Muscle layer of colon (tissue), 2 donors: ENCODE results near the gene RTN4RL1.
"Not testable (repeated sequence)": the region's sequence is repeated elsewhere in the genome, so short reads cannot be mapped to it uniquely, and the experiment has no call there.

ENCODE experiments used
- H3K27ac ChIP-seq: one replicate; pipeline ENCODE4 v1.7.0; 2013; ENCODE audit warnings: low read depth, mild to moderate bottlenecking, low read length, moderate library complexity
- H3K27me3 ChIP-seq, 2 donors: one replicate each; pipeline ENCODE4 v1.7.0; 2013; ENCODE audit warnings: low read length in 2 of 2, mild to moderate bottlenecking in 2 of 2; ENCODE audit not compliant: insufficient read depth in 2 of 2, control insufficient read depth in 1 of 2
- H3K36me3 ChIP-seq: one replicate; pipeline ENCODE4 v1.7.0; 2013; ENCODE audit warnings: mild to moderate bottlenecking, low read length; ENCODE audit not compliant: insufficient read depth
- H3K4me1 ChIP-seq: one replicate; pipeline ENCODE4 v1.7.0; 2013; ENCODE audit warnings: mild to moderate bottlenecking, low read length; ENCODE audit not compliant: insufficient read depth
- H3K4me3 ChIP-seq, 2 donors: one replicate each; pipeline ENCODE4 v1.7.0; 2013; ENCODE audit warnings: low read length in 2 of 2, low read depth in 1 of 2, mild to moderate bottlenecking in 1 of 2, moderate library complexity in 1 of 2
- H3K9ac ChIP-seq: one replicate; pipeline ENCODE4 v1.7.0; 2013; ENCODE audit warnings: low read length
- H3K9me3 ChIP-seq: one replicate; pipeline ENCODE4 v1.7.0; 2013; ENCODE audit warnings: mild to moderate bottlenecking, low read length
- donor health status: abdominal sarcoma.
- donor health status: Adenocarcinoma of cecum.

The RTN4RL1 gene

DNA sequence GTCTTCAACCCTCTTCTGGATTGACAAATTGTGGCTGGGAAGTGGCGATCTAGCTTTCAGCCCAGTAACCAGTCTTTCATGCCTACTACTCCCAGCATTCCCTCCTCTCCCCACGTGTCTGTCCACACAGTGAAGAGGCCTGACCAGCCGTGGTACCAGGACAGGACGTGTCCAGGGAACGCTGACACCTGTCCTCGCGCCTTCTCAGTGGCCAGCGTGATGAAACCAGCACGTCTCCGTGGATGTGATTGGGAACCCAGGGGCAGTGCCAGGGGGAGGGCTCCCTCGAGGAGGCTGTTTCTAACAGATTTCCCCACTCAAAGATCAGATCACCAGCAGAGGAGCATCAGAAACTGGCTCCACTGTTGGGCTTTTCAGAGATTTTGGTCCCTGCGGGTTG is 126.3 kb downstream of the RTN4RL1 start:
- H3K4me1 ChIP-seq = no peaks in the 10 kb centered on the region
- H3K27ac ChIP-seq = no peak overlapping the region
- no peaks in the 10 kb centered on the region for H3K27me3 ChIP-seq
- H3K4me3 ChIP-seq = no peak overlapping the region
- H3K9me3 ChIP-seq = no peaks in the 10 kb centered on the region
- H3K36me3 ChIP-seq = peaks cover 43% of the 10 kb centered on the region
- H3K9ac ChIP-seq = no peak overlapping the region

GRCh38 chr17:1898332-1898731 is 126.8 kb downstream of the RTN4RL1 start:
- no peaks in the 10 kb centered on the region for H3K4me1 ChIP-seq
- H3K9ac ChIP-seq = no peak overlapping the region
- no peak overlapping the region for H3K4me3 ChIP-seq
- H3K27me3 ChIP-seq = no peaks in the 10 kb centered on the region
- H3K9me3 ChIP-seq = no peaks in the 10 kb centered on the region
- peaks cover 46% of the 10 kb centered on the region for H3K36me3 ChIP-seq
- H3K27ac ChIP-seq = no peak overlapping the region

DNA sequence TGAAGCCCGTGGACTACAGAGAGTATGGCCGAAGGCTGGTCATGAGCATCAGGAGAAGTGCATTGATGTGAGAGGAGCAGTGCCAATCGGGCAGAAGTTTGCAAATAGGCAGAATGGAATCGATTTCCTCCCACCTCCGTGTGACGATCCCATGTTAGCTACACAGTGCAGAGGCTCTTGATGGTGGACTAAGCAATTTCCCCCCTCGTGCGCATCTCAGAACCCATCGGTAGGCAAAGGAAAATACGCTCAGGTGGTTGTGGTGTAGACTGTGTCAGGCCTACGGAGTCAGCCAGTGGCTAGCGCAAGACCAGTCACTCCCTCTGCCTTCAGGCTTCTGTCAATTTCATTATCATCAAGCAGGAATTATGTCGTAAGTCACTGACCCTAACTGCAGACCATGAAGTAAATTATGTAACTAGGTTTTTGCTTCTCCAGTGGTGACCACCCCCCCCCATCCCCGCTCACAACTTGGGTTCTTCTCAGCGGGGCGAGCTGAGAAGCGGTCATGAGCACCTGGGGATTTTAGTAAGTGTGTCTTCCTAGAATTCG is 128.0 kb downstream of the RTN4RL1 start:
- no peak overlapping the region for H3K27ac ChIP-seq
- no peaks in the 10 kb centered on the region for H3K27me3 ChIP-seq
- H3K9me3 ChIP-seq = no peaks in the 10 kb centered on the region
- no peak overlapping the region for H3K4me3 ChIP-seq
- peaks cover 51% of the 10 kb centered on the region for H3K36me3 ChIP-seq
- H3K4me1 ChIP-seq = no peaks in the 10 kb centered on the region
- H3K9ac ChIP-seq = no peak overlapping the region

DNA sequence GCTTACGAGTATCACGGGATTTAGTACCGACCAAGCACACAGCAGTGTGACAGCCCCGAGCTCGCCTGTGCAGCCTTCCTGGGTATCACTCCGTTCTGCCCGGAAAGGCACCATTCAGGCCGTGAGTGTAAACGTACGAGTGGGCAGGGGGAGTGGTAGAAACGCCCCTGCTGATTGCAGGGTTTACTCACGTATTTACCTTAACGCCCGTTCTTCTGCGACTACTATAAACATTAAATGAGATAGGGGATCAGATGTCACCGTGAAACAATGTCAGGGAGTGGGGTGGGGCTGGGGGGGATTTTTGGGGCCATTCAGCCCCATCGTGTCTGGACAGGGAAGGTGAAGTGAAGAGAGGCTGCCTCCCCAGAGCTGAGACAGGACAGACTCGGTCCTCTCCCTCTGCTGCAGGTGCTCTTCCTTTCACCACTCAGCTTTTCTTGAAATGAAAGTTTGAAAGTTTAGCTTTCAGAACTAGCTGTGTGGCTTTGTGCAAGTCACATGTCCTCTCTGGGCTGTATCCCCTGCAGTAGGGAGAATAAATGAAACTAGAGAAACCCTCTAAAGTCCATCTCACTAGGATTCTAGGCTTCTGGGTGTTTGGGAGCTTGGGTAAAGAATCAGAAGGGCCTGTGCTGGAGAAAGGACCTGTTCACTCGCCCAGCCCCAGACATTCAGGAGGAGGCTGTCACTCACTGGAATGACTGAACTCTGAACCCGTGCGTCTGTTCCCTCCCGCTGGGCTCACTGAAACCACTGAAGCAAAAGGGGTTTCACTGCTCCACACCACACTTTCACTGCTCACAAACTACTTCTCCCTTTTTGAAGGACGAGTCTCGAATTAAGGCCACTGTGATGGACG is 128.7 kb downstream of the RTN4RL1 start:
- Histone ChIP-seq H3K9me3 (no peaks in the 10 kb centered on the region), H3K9ac (no peak overlapping the region), H3K27me3 (no peaks in the 10 kb centered on the region), H3K4me1 (no peaks in the 10 kb centered on the region), H3K36me3 (peaks cover 56% of the 10 kb centered on the region), H3K4me3 (no peak overlapping the region), H3K27ac (no peak overlapping the region)

GRCh38 chr17:1895479-1895878 is 129.7 kb downstream of the RTN4RL1 start:
- not testable (repeated sequence) for H3K4me3 ChIP-seq, H3K27ac ChIP-seq, H3K4me1 ChIP-seq, H3K9ac ChIP-seq, H3K9me3 ChIP-seq, H3K27me3 ChIP-seq
- peaks cover 63% of the 10 kb centered on the region for H3K36me3 ChIP-seq

GRCh38 chr17:1894753-1895339 is 130.3 kb downstream of the RTN4RL1 start:
- Histone ChIP-seq H3K4me1 (no peaks in the 10 kb centered on the region), H3K4me3 (no peak overlapping the region), H3K9me3 (no peaks in the 10 kb centered on the region), H3K27me3 (no peaks in the 10 kb centered on the region), H3K9ac (no peak overlapping the region), H3K27ac (no peak overlapping the region), H3K36me3 (peaks cover 63% of the 10 kb centered on the region)

DNA sequence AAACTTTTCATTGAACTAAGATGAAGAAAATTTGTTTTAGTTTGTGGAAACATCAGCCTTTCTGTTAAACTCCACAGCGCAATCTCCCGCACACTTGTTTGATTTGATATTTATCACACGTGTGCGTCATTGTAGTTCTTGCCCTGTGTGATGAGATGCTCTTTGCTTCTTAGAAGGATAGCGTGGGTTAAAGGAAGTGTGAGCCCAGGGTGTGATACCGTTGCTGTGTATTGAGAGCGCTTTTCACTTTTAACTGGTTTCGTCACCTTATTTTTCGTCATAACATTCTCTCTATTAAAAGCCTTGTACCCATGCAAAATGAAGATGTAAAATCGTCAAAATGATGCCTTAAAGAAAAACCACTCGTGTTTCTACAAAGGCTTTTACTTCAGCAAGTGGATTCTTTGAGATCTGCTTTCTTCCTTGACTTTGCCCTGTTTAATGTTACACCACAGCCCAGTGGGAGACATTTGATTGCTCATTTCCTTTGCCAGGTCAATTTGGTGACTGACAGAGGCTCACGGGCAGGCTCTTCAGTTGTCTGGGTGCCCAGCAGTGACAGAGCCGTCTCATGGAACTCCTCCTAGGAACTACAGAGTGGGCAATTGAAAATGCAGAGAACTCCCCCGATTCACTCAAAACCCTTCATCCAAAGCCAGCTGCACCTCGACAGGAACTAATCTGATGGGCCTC is 134.2 kb downstream of the RTN4RL1 start:
- no peaks in the 10 kb centered on the region for H3K4me1 ChIP-seq
- peaks cover 60% of the 10 kb centered on the region for H3K36me3 ChIP-seq
- H3K27me3 ChIP-seq = no peaks in the 10 kb centered on the region
- H3K9me3 ChIP-seq = no peaks in the 10 kb centered on the region
- no peak overlapping the region for H3K4me3 ChIP-seq
- no peak overlapping the region for H3K27ac ChIP-seq
- H3K9ac ChIP-seq = no peak overlapping the region

GRCh38 chr17:1888741-1889140 is 136.4 kb downstream of the RTN4RL1 start:
- H3K36me3 ChIP-seq = peaks cover 67% of the 10 kb centered on the region
- H3K27me3 ChIP-seq = no peaks in the 10 kb centered on the region
- H3K27ac ChIP-seq = no peak overlapping the region
- H3K9me3 ChIP-seq = no peaks in the 10 kb centered on the region
- H3K4me3 ChIP-seq = no peak overlapping the region
- no peaks in the 10 kb centered on the region for H3K4me1 ChIP-seq
- H3K9ac ChIP-seq = no peak overlapping the region
